Measurements from ENCODE around the gene ABHD10.

Gene ABHD10

DNA sequence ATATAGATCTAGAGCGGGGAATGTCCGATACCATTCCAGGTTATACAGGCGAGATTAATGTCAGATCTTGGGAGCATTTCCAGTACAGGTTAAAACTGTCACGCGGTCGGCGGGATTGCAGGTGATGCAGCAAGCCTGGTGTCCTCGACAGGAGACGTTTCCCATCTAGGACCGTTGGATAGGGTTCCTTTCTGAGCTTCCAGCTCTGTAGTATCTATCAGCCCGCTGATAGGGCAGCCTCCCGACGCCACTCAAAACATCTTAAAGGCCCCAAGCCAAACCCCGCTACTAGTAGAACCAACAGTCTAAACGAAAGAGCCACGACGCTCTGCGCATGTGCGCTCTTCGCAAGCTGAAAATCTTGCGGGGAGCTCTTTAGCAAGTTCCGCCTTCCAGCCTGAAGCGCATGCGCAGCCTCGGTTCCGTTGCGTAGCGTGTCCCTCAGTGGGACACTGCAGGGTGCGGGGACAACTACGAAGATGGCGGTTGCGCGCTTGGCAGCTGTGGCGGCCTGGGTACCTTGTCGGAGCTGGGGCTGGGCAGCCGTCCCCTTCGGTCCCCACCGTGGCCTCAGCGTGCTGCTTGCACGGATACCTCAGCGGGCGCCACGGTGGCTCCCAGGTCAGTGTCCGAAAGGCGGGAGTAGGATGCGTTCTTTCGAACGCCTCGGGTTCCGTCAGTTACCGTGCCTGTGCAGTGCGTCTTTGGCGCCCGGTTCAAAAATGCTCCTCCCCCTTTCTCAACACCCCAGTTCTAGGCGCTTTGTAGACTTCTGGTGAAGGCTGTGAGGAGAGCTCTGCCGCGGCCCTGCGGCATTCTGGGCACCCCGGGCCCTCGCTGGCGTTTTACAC is at the start of gene ABHD10:
Gene ABHD10, plus strand, starts transcription at position 444 of the 851 bp plus-strand sequence. Its CDS starts 36 bp downstream, at position 480.
- peak; percentile 98 for DNase-seq (ENCODE audit: low read depth, low spot score)

DNA sequence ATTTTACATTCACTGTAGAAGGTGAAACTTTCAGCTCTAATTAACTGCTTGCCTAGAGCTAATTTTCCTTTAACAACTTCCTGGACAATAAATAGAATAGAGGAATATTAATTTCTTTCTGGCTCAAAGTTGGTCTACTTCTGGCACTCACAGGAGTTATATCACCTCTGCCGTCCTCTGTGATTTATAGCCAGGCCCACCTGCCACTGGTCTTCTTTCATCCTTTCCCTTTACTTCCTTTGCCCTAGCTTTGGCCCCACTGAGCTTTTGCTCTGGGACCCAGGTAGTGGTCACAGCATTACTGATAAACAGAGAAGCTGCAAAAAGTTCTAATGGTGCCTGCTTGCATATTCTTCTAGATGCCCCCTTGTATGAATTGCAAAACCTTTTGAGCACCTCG is 49.3 kb upstream of the ABHD10 start:
- no peak for DNase-seq (ENCODE audit: low read depth, low spot score)

GRCh38 chr3:111932946-111933345 is 45.9 kb upstream of the ABHD10 start:
- no peak for DNase-seq (ENCODE audit: low read depth, low spot score)

DNA sequence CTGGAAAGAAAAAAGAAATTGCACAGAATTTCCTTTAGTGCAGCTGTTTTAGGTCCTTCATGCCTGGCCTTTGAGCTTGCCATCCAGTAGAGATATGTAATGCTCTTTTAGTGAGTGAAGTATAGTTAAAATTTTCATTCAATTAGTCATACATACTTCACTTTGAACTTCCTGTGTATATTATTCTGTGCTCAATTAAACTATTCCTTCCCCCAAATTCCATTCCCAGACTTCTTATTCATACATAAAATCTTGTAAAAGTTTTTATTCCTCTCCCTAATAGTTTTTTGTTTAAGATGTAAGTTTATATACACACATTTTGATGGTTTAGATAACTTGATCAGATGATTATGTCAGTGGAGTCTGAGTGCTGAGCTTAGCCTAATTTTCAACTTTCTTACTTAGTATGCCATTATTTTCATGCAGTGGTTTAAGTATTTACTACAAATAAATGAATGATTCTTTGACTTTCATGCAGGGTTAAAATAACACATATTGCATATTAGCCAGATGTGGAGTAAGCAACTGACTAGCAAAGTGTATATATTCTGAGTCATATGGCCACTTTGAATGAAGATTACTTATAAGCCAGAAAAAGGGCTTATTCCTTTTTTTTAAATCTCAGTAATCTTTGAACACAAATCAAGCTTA is 42.5 kb upstream of the ABHD10 start:
- DNase-seq (ENCODE audit: low read depth, low spot score): no peak

GRCh38 chr3:111936967-111937366 is 41.9 kb upstream of the ABHD10 start:
- no peak for DNase-seq (ENCODE audit: low read depth, low spot score)

- no peak for DNase-seq (ENCODE audit: low read depth, low spot score)
These were observed 41.0 kb upstream of the ABHD10 start for GRCh38 chr3:111937871-111938270.

GRCh38 chr3:111939873-111940272 is 39.0 kb upstream of the ABHD10 start:
- DNase-seq (ENCODE audit: low read depth, low spot score): no peak

DNA sequence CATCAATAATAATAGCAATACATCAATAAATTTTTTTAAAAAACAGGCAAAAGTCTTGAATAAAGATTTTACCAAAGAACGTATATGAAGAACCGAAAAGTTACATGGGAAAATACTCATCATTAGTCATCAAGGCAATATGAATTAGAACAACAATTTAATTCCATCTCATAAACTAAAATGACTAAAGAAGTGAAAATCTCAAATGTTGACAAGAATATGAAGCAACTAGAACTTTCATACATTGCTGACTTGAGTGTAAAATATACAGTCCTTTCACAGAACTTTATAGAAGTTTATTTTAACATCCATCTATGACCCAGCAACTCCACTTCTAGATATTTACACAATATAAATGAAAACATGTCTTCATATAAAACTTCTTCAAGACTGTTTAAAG is 35.3 kb upstream of the ABHD10 start:
- DNase-seq (ENCODE audit: low read depth, low spot score): no peak

GRCh38 chr3:111944372-111944771 is 34.5 kb upstream of the ABHD10 start:
- no peak for DNase-seq (ENCODE audit: low read depth, low spot score)

- no peak for DNase-seq (ENCODE audit: low read depth, low spot score)
These were observed 31.6 kb upstream of the ABHD10 start for GRCh38 chr3:111947231-111947630.

DNA sequence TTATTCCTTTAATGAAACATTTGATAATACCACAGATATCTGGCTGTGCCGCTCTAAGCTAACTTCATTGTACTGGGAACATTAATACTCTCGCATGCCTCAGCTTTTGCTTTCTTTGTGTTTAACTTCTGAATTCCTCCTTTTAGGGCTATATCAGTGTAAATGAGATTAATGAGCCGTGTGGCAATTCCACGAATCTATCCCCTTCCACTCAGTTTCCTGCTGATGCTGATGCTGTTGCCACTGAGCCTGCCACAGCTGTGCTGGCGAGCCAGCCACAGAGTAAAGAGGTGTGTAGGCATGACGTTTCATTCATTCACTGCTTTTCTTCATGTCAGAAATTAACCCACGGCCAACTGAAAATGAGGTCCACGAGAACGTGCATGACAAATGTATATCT is 30.0 kb upstream of the ABHD10 start:
- DNase-seq (ENCODE audit: low read depth, low spot score): no peak

- no peak for DNase-seq (ENCODE audit: low read depth, low spot score)
These were observed 29.1 kb upstream of the ABHD10 start for GRCh38 chr3:111949712-111950111.

- no peak for DNase-seq (ENCODE audit: low read depth, low spot score)
These were observed 27.8 kb upstream of the ABHD10 start for GRCh38 chr3:111951032-111951431.

- no peak for DNase-seq (ENCODE audit: low read depth, low spot score)
These were observed 26.7 kb upstream of the ABHD10 start for GRCh38 chr3:111952086-111952485.

DNA sequence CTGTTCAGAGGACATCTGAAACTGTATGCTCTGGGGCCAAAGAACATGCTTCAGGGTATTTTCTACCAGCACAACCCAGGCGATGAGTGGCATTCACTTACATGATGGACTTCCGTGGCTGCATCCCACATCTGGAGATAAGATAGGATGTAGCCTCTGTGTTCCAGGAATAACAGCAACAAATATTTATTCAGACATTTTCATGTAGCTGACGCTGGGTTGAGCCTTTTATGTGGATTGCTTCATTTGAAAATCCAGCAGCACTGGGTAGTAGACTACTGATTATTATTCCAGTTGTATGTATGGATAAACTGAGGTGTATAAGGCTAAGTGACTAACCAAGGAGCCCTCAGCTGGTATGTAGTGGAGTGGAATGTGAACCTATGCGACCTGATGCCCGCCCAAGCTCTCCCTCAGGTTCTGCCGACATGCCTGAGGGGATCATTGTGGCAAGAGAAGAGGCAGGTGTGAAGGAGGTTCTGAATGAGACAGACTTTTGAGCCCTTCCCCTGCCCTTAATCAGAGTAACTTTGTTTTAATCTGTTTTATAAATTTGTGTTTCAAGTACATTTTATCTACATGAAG is 25.9 kb upstream of the ABHD10 start:
- peak; percentile 27 for DNase-seq (ENCODE audit: low read depth, low spot score)

- no peak for DNase-seq (ENCODE audit: low read depth, low spot score)
These were observed 24.4 kb upstream of the ABHD10 start for GRCh38 chr3:111954228-111954990.

DNA sequence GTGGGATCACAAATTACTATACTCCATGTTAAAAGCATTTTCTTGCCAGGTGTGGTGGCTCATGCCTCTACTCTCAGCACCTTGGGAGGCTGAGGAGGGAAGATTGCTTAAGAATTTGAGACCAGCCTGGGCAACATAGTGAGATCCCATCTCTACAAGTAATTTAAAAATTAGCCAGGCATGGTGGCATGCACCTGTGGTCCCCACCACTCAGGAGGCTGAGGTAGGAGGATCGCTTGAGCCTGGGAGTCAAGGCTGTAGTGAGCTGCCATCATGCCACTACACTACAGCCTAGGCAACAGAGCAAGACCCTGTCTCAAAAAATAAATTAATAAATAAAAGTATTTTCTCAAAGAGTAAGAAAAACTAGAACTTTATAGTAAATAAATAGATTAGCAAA is 22.9 kb upstream of the ABHD10 start:
- no peak for DNase-seq (ENCODE audit: low read depth, low spot score)

DNA sequence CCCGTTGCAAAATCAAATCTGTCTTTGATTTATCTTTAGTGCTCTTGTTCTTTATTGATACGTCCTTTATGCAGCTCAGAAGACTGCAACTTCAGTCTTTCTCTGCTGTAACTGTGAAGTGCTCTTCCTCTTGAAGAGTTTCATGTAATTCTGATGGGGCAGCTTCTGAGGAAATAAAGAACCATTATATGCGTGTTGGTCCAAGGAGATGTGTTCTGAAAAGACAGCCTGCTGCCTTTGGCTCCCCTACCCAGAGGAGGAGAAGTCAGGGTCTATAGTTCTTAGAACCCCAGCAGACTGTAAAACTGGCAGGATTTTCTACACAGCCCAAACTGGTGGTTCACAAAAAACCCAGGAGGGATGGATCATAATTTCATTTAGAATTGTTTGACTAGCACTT is 22.4 kb upstream of the ABHD10 start:
- DNase-seq (ENCODE audit: low read depth, low spot score): no peak

DNA sequence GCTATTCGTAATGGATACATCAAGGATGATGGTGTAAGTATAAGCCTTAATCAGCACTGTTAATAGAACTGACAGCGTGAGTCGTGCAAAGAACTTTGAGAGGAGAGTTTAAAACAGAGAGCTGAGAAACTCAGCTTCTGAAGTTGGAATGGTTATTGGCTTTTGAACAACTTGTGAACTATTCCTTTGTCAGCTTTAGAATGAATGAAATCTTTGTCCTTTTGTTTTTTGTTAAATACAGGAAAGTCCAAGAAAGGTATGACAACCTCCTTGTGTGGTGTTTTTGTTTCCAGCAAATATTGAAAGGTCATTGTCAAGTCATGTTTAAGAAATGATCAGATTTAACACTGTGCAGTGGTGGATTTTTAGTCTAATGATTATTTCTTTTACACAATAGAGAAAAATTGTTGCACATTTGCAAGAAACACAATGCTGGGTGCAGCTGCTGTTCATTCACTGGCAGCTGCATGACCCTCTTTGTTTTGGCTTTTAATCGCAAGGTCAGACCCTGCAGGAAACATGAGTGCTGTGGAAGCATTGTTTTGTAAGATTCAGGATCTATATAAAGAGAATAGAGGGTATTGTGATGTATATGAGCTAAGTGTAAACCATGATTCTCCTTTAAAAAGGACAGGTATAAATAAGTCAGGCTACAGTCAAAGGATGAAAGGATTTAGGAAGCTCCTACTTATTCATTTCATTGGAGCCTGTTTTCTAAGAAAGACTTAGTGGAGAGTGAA is 21.7 kb upstream of the ABHD10 start:
- DNase-seq (ENCODE audit: low read depth, low spot score): no peak

DNA sequence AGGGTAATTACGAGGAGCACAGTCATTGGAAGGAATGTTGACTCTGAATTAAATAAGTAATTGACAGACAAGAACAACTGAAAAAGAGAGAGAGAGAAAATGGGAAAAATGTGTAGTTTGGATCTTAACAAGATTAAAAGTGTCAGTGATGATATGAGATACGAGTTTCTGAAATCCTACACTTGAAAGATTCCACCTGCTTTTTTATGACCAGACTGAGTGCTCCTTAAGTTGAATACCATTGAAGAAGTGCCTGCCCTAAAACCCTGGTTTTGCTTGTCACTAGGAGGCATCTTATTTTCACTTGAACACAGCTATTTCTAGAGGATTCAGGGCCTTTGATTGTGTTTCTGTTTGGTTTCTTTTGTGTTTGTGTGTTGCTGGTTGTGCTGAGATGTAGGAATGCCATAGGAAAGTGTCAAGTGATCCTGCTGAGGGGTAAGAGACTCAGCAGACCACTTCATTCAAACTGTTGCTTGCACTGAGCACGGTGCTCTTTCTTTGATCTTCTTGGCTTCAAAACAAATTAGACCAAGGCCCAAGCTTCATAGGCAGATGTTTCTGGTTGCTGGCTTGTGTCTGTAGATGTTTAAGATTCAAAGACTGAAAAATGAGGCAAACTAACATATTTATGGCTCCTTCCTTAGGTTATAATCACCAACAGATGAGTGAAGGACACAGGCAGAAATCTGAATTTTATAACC is 17.2 kb upstream of the ABHD10 start:
- peak; percentile 76 for DNase-seq (ENCODE audit: low read depth, low spot score)

DNA sequence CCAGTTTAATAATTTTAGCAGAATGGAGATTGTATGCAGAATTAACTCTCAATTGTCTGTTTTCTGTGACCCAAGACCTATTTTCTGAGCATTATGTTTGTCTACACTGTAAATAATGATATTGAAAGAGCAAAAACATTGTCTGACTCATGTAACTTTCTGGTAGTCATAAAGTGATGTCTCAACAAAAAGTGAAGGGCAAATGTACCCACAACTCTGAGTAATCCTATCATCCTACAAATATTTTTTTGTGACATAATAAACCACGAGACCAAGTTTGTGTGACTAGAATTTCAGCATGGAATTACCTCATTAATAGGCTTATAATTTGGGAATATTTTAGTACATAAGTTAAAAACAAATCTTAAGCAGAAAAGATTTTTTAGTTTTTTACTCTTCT is 15.4 kb upstream of the ABHD10 start:
- DNase-seq (ENCODE audit: low read depth, low spot score): no peak
